A673 (cell line): ENCODE data around the gene KMT2D.

Experiments
- CTCF ChIP-seq: fragments of 300-800, 200-600 bp; sonication (generic); conservative IDR thresholded peaks from 2 replicates; pipeline ENCODE4 v1.5.1; 2017; ENCODE audit warnings: low read depth, mild to moderate bottlenecking, antibody characterized with exemption, low read length, moderate library complexity, mixed read lengths
- EZH2 ChIP-seq: fragments of 200-600 bp; sonication (generic); IDR thresholded peaks from 2 replicates; pipeline ENCODE4 v1.6.1; 2017; ENCODE audit warnings: borderline replicate concordance, low read depth, mild to moderate bottlenecking, mixed read lengths, antibody characterized with exemption, low read length; ENCODE audit not compliant: poor library complexity, severe bottlenecking

GRCh38 chr12:49037947-49038237, 22.7 kb downstream of the KMT2D start:
- no peak for TF ChIP-seq CTCF
- TF ChIP-seq EZH2, result no peak
